Activated T-cell treated with anti-CD3 and anti-CD28 coated beads, Interleukin-2, amount 50 U/mL, for 72 hours (primary cell): ENCODE results near the gene PPOX. TPM values are rescaled to one million over a fixed set of nuclear protein-coding genes. Genes with fewer than 3 reads are reported as not detected.
A peak's percentile ranks its signal among the peaks of the same experiment; 100 is the strongest.

Experiments
- ATAC-seq, 2 donors: fragments of 150-1000 bp; cut with Tn5 transposase; replicated peaks in 1 of 2; 2 replicates each; pipeline ENCODE4 v1.10.0; 2021; ENCODE audit warnings: moderate library complexity in 2 of 2, mild to moderate bottlenecking in 1 of 2
- DNase-seq, 2 donors: peaks; one replicate each; pipeline ENCODE4 v3.0.0; 2021 to 2022; ENCODE audit warnings: mixed read lengths in 1 of 2
- H3K27ac Mint-ChIP-seq: one replicate; pipeline ENCODE4 v1.8.0; 2022; ENCODE audit warnings: mild to moderate bottlenecking, moderate library complexity, mixed read lengths
- H3K27me3 Mint-ChIP-seq: one replicate; pipeline ENCODE4 v1.8.0; 2022; ENCODE audit warnings: low read depth, mixed read lengths
- H3K36me3 Mint-ChIP-seq, 2 donors: one replicate each; pipeline ENCODE4 v1.8.0; 2022; ENCODE audit warnings: mixed read lengths in 2 of 2, mild to moderate bottlenecking in 1 of 2; ENCODE audit not compliant: insufficient read depth in 2 of 2
- H3K4me1 Mint-ChIP-seq: one replicate; pipeline ENCODE4 v1.8.0; 2022; ENCODE audit warnings: low read depth, mixed read lengths
- H3K4me3 Mint-ChIP-seq, 2 donors: one replicate each; pipeline ENCODE4 v1.8.0; 2022; ENCODE audit warnings: mild to moderate bottlenecking in 2 of 2, mixed read lengths in 2 of 2, moderate library complexity in 2 of 2
- H3K9me3 Mint-ChIP-seq, 2 donors: one replicate each; pipeline ENCODE4 v1.8.0; 2022; ENCODE audit warnings: mixed read lengths in 2 of 2
- total RNA-seq, 2 donors: library from RNA; stranded (reverse); gene quantifications; one replicate each; pipeline ENCODE4 v1.2.3, GENCODE V29; 2022

PPOX gene
- total RNA-seq, 2 donors from 2014 or later = 35.3 to 45.9 TPM

GRCh38 chr1:161185732-161186311, 19.6 kb downstream of the PPOX start:
- H3K4me1 Mint-ChIP-seq = peaks cover 76% of the 10 kb centered on the region
- H3K9me3 Mint-ChIP-seq = peaks cover 0 to 3% of the 10 kb centered on the region in 2 donors
- H3K4me3 Mint-ChIP-seq = peak overlapping the region; percentile 67 to 83
- H3K36me3 Mint-ChIP-seq = no peaks in the 10 kb centered on the region
- peak overlapping the region; percentile 95 for H3K27ac Mint-ChIP-seq
- H3K27me3 Mint-ChIP-seq = no peaks in the 10 kb centered on the region
- no peak for DNase-seq
- no peak for ATAC-seq

- H3K27ac Mint-ChIP-seq = peak overlapping the region; percentile 43
- ATAC-seq (no peak), DNase-seq (no peak)
- peaks cover 62% of the 10 kb centered on the region for H3K4me1 Mint-ChIP-seq
- H3K4me3 Mint-ChIP-seq = no peak overlapping the region
- no peaks in the 10 kb centered on the region for H3K27me3 Mint-ChIP-seq
- peaks cover 0 to 3% of the 10 kb centered on the region in 2 donors for H3K9me3 Mint-ChIP-seq
- no peaks in the 10 kb centered on the region for H3K36me3 Mint-ChIP-seq
Observed at GRCh38 chr1:161187311-161187710, 21.1 kb downstream of the PPOX start.

GRCh38 chr1:161188381-161188780, 22.2 kb downstream of the PPOX start:
- no peaks in the 10 kb centered on the region for H3K27me3 Mint-ChIP-seq
- H3K4me3 Mint-ChIP-seq = no peak overlapping the region
- ATAC-seq = no peak
- DNase-seq = no peak
- no peaks in the 10 kb centered on the region for H3K36me3 Mint-ChIP-seq
- peaks cover 0 to 3% of the 10 kb centered on the region in 2 donors for H3K9me3 Mint-ChIP-seq
- H3K27ac Mint-ChIP-seq = peak overlapping the region; percentile 5
- H3K4me1 Mint-ChIP-seq = peaks cover 59% of the 10 kb centered on the region

- H3K4me1 Mint-ChIP-seq = peaks cover 53% of the 10 kb centered on the region
- H3K4me3 Mint-ChIP-seq = no peak overlapping the region
- H3K9me3 Mint-ChIP-seq = peaks cover 0 to 3% of the 10 kb centered on the region in 2 donors
- no peak overlapping the region for H3K27ac Mint-ChIP-seq
- DNase-seq (no peak), ATAC-seq (no peak)
- H3K27me3 Mint-ChIP-seq = no peaks in the 10 kb centered on the region
- H3K36me3 Mint-ChIP-seq = no peaks in the 10 kb centered on the region
Observed at GRCh38 chr1:161189036-161189435, 22.8 kb downstream of the PPOX start.

DNA sequence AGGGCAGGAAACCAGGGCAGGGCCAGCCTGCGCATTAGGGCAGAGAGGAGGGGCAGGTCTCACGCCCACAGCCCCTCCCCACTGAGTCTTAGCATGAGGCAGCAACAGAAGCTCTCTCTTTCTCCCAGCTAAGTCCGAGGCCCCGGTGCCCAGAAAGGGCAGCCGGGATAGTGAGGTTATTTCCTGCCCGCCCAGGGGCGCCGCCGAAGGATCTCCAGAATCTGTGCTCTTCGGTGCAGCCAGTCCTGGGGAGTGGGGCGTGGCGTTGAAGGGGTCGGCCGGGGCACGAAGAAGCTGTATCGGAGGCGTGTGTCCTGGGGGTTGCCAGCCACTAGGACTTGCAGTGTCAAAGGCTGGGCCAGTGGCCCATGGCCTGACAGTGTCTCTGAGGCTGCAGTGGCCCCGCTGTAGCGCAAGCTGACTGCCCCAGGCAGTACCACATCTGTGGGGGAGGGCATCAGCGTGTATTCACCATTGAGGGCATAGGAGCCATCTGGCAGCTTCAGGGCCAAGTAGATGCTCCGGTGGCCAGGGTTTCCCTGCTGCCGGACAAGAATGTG, 24.8 kb downstream of the PPOX start:
- no peaks in the 10 kb centered on the region for H3K27me3 Mint-ChIP-seq
- DNase-seq (no peak), ATAC-seq (no peak)
- H3K36me3 Mint-ChIP-seq = no peaks in the 10 kb centered on the region
- H3K9me3 Mint-ChIP-seq = peaks cover 0 to 3% of the 10 kb centered on the region in 2 donors
- no peak overlapping the region for H3K27ac Mint-ChIP-seq
- H3K4me1 Mint-ChIP-seq = peaks cover 40% of the 10 kb centered on the region
- no peak overlapping the region for H3K4me3 Mint-ChIP-seq

DNA sequence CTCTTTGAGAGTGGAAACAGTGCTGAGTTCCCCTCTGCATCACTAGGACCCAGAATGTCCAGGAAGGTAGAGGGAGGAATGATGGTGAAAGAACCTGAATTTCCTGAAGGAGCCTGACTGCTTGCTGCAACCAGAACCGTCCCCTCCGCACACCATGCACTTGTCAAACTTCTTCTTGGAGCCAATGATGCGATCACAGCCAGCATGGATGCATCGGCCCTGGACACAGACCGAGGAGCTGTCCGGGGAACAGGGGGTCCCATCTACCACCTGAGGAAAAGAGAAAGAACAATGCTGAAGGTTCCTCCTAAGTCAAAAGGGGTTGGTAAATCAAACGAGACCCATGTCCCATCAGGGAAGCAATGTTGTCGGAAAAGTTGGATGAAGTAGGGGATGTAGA, 25.7 kb downstream of the PPOX start:
- no peaks in the 10 kb centered on the region for H3K36me3 Mint-ChIP-seq
- no peak overlapping the region for H3K4me3 Mint-ChIP-seq
- H3K9me3 Mint-ChIP-seq = peaks cover 0 to 3% of the 10 kb centered on the region in 2 donors
- H3K27ac Mint-ChIP-seq = no peak overlapping the region
- no peak for DNase-seq
- no peak for ATAC-seq
- H3K27me3 Mint-ChIP-seq = no peaks in the 10 kb centered on the region
- H3K4me1 Mint-ChIP-seq = peaks cover 30% of the 10 kb centered on the region

GRCh38 chr1:161192476-161193465, 26.5 kb downstream of the PPOX start:
- Mint-ChIP-seq H3K27ac (peak overlapping the region; percentile 81), H3K9me3 (peaks cover 0 to 1% of the 10 kb centered on the region in 2 donors), H3K4me1 (peaks cover 22% of the 10 kb centered on the region), H3K4me3 (no peak overlapping the region), H3K27me3 (no peaks in the 10 kb centered on the region), H3K36me3 (no peaks in the 10 kb centered on the region)
- peak; percentile 68 to 71 for DNase-seq
- peak; percentile 88 to 89 for ATAC-seq

GRCh38 chr1:161193561-161194235, 27.5 kb downstream of the PPOX start:
- ATAC-seq (no peak), DNase-seq (no peak)
- H3K36me3 Mint-ChIP-seq = no peaks in the 10 kb centered on the region
- H3K4me1 Mint-ChIP-seq = peaks cover 16% of the 10 kb centered on the region
- H3K27me3 Mint-ChIP-seq = no peaks in the 10 kb centered on the region
- H3K27ac Mint-ChIP-seq = no peak overlapping the region
- H3K4me3 Mint-ChIP-seq = no peak overlapping the region
- H3K9me3 Mint-ChIP-seq = no peaks in the 10 kb centered on the region

DNA sequence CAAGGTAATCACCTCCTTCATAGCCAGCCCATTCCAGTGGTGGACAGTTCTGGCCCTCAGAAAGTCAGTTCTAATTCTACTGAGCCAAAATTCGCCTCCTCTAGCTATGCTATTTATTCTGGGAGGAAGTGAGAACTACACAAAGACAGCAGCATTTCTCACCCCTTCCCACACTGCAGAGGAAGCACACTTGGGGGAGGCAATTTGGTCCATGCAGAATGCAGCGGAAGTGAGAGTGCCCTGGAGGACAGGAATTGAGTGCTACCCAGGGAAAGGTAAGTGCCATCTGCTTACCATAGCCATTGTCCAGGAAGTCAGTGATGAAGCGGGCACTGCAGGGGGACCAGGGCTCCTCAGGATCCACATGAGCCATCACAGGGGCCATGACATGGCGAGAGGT, 28.9 kb downstream of the PPOX start:
- Mint-ChIP-seq H3K27me3 (no peaks in the 10 kb centered on the region), H3K9me3 (no peaks in the 10 kb centered on the region), H3K4me3 (no peak overlapping the region), H3K4me1 (peaks cover 26% of the 10 kb centered on the region), H3K36me3 (no peaks in the 10 kb centered on the region), H3K27ac (peak overlapping the region; percentile 17)
- DNase-seq (no peak), ATAC-seq (no peak)

- DNase-seq = no peak
- Mint-ChIP-seq H3K27ac (no peak overlapping the region), H3K4me3 (no peak overlapping the region), H3K9me3 (no peaks in the 10 kb centered on the region), H3K4me1 (peaks cover 35% of the 10 kb centered on the region), H3K27me3 (no peaks in the 10 kb centered on the region), H3K36me3 (no peaks in the 10 kb centered on the region)
- ATAC-seq = no peak
Observed at GRCh38 chr1:161196111-161196510, 29.9 kb downstream of the PPOX start.

DNA sequence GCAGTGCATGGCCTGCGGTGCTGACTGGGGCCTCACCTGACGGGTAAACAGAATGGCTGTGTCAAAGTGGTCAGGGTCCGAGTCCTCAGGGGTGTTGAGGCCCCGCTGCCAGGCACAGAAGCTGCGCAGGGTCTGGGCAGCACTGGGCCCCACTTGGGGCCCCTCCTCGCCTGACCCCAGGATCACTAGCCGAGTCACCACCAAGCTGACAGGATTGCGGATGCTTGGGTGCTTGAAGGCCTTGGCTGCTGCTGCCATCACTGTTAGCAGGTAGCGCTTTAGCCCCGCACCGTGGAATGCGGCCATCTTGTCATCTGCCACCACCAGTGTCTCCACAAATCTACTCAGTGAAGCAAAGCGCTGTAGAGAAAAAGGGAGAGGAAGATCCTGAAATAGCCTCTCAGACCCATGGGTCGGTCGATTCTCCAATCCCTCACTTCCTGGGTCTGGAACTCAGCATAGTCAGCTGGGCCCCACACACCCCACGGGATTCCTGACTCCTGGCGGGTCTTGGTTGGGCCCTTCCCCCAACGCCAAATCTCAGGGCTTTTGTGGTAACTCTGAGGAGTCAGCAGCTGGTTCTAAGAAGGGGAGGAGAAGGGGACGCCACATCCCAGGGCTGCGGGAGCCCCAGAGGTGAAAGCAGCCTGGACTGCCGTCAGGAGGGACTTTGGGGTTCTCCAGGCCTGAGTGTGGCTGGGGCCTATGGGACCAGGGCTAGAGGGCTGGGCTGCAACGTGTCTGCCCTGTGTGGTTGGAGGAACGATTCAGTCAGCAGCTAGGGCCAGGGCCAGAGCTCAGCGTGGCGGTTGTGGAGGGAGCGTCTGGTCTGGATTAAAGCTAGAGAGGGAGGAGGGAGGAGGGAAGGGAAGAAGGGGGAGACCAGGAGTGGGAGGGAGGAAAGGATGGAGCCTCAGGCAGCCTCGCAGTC, 30.6 kb downstream of the PPOX start:
- Mint-ChIP-seq H3K27ac (no peak overlapping the region), H3K36me3 (no peaks in the 10 kb centered on the region), H3K4me1 (peaks cover 42% of the 10 kb centered on the region), H3K4me3 (no peak overlapping the region), H3K27me3 (no peaks in the 10 kb centered on the region), H3K9me3 (no peaks in the 10 kb centered on the region)
- ATAC-seq (no peak), DNase-seq (no peak)

- ATAC-seq = no peak
- H3K27me3 Mint-ChIP-seq = no peaks in the 10 kb centered on the region
- no peaks in the 10 kb centered on the region for H3K9me3 Mint-ChIP-seq
- DNase-seq = no peak
- peaks cover 42% of the 10 kb centered on the region for H3K4me1 Mint-ChIP-seq
- no peak overlapping the region for H3K27ac Mint-ChIP-seq
- peaks cover 0 to 3% of the 10 kb centered on the region in 2 donors for H3K36me3 Mint-ChIP-seq
- H3K4me3 Mint-ChIP-seq = no peak overlapping the region
Observed at GRCh38 chr1:161197560-161198193, 31.5 kb downstream of the PPOX start.
